Fibroblast of lung (primary cell): ENCODE data around the gene SMIM38.

Source experiments
- EZH2 ChIP-seq: IDR thresholded peaks from 2 replicates; pipeline ENCODE4 v1.5.1; 2012; ENCODE audit warnings: low read length, control low read depth, mild to moderate bottlenecking; ENCODE audit errors: missing control alignments
- TF ChIP-seq, protein P1 (sequence below), 2 donors: IDR thresholded peaks in 1 of 2; conservative IDR thresholded peaks in 1 of 2; 1 replicate in 1 of 2; 2 replicates in 1 of 2; pipeline ENCODE4 v1.5.1; 2011 to 2012; ENCODE audit warnings: low read length in 2 of 2, control low read depth in 1 of 2, inconsistent platforms in 1 of 2, low read depth in 1 of 2, mild to moderate bottlenecking in 1 of 2

- TF ChIP-seq, protein P1, sequence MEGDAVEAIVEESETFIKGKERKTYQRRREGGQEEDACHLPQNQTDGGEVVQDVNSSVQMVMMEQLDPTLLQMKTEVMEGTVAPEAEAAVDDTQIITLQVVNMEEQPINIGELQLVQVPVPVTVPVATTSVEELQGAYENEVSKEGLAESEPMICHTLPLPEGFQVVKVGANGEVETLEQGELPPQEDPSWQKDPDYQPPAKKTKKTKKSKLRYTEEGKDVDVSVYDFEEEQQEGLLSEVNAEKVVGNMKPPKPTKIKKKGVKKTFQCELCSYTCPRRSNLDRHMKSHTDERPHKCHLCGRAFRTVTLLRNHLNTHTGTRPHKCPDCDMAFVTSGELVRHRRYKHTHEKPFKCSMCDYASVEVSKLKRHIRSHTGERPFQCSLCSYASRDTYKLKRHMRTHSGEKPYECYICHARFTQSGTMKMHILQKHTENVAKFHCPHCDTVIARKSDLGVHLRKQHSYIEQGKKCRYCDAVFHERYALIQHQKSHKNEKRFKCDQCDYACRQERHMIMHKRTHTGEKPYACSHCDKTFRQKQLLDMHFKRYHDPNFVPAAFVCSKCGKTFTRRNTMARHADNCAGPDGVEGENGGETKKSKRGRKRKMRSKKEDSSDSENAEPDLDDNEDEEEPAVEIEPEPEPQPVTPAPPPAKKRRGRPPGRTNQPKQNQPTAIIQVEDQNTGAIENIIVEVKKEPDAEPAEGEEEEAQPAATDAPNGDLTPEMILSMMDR (conservative IDR thresholded peaks at IDR 0.05 in 1 of 2, IDR thresholded peaks at IDR 0.05 in 1 of 2; ENCODE audit: low read depth in 1 of 2, low read length in 2 of 2), result no peak
- no peak for TF ChIP-seq EZH2
These were observed 39.2 kb downstream of the SMIM38 start for GRCh38 chr11:69194956-69195355.
